ENCODE measurements around the gene PDE1A. TPM values are rescaled to one million over a fixed set of nuclear protein-coding genes. Genes with fewer than 3 reads are reported as not detected.

PDE1A gene
- total RNA-seq, 1 donor from 2014 or later, result not detected

GRCh38 chr2:182415771-182416170, 11.1 kb downstream of the PDE1A start:
- no peak overlapping the region for H3K4me3 ChIP-seq (ENCODE audit: low read depth, low read length)
- TF ChIP-seq CTCF (conservative IDR thresholded peaks at IDR 0.05; ENCODE audit: low read depth, low read length), result no peak
- DNase-seq (ENCODE audit: low read depth), result no peak

- DNase-seq (ENCODE audit: low read depth), result no peak
- no peak overlapping the region for H3K4me3 ChIP-seq (ENCODE audit: low read depth, low read length)
- no peak for TF ChIP-seq CTCF (conservative IDR thresholded peaks at IDR 0.05; ENCODE audit: low read depth, low read length)
Observed at GRCh38 chr2:182412858-182413257, 14.0 kb downstream of the PDE1A start.

- no peak for TF ChIP-seq CTCF (conservative IDR thresholded peaks at IDR 0.05; ENCODE audit: low read depth, low read length)
- no peak for DNase-seq (ENCODE audit: low read depth)
- no peak overlapping the region for H3K4me3 ChIP-seq (ENCODE audit: low read depth, low read length)
Observed at GRCh38 chr2:182410120-182410519, 16.7 kb downstream of the PDE1A start.

GRCh38 chr2:182406221-182406620, 20.6 kb downstream of the PDE1A start:
- H3K4me3 ChIP-seq (ENCODE audit: low read depth, low read length), result no peak overlapping the region
- no peak for DNase-seq (ENCODE audit: low read depth)
- no peak for TF ChIP-seq CTCF (conservative IDR thresholded peaks at IDR 0.05; ENCODE audit: low read depth, low read length)

GRCh38 chr2:182404975-182405561, 21.8 kb downstream of the PDE1A start:
- no peak for DNase-seq (ENCODE audit: low read depth)
- TF ChIP-seq CTCF (conservative IDR thresholded peaks at IDR 0.05; ENCODE audit: low read depth, low read length), result no peak
- H3K4me3 ChIP-seq (ENCODE audit: low read depth, low read length), result no peak overlapping the region

DNA sequence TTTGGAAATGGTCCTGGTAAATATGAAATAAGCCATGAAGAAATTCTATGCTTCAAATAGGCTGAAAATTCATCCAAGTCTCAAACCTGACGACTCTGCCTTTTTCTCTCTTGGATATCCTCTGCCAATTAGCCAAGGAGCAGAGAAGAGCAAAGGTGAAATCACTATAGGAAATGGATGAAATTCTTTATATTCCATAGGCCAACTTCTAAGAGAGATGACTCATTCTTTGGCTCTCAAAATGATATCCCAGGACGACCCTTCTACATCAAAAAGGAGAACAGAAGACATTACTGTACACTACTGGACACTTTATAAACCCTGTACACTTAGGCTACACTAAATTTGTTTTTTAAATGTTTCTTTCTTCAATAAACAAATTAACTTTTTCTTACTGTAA, 22.7 kb downstream of the PDE1A start:
- TF ChIP-seq CTCF (conservative IDR thresholded peaks at IDR 0.05; ENCODE audit: low read depth, low read length), result no peak
- DNase-seq (ENCODE audit: low read depth), result no peak
- no peak overlapping the region for H3K4me3 ChIP-seq (ENCODE audit: low read depth, low read length)

DNA sequence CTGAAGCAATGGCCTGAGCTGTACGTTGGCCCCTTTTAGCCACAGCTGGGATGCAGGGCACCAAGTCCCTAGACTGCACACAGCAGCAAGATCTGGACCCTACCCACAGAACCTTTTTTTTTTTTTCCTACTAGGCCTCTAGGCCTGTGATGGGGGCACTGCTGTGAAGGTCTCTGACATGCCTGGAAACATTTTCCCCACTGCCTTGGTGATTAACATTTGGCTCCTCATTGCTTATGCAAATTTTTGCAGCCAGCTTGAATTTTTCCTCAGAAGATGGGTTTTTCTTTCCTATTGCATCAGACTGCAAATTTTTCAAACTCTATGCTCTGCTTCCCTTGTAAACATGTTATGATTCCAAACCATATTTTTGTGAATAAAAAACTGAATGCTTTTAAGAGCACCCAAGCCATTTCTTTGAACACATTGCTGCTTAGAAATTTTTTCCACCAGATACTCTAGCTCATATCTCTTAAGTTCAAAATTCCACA, 33.5 kb downstream of the PDE1A start:
- TF ChIP-seq CTCF (conservative IDR thresholded peaks at IDR 0.05; ENCODE audit: low read depth, low read length), result no peak
- no peak overlapping the region for H3K4me3 ChIP-seq (ENCODE audit: low read depth, low read length)
- no peak for DNase-seq (ENCODE audit: low read depth)
